GM18520 (cell line): ENCODE results near the gene JMJD6.
"Not testable (repeated sequence)": the region's sequence is repeated elsewhere in the genome, so short reads cannot be mapped to it uniquely, and the experiment has no call there.

Experiments
- ATAC-seq: cut with Tn5 transposase; IDR thresholded peaks from one replicate; pipeline ENCODE4 v1.9.1; 2021; ENCODE audit not compliant: unreplicated experiment

The JMJD6 gene

GRCh38 chr17:76700617-76701470, 25.6 kb downstream of the JMJD6 start:
- no peak for ATAC-seq

- no peak for ATAC-seq
These were observed 26.2 kb downstream of the JMJD6 start for GRCh38 chr17:76700270-76700616.

GRCh38 chr17:76698466-76698977, 27.9 kb downstream of the JMJD6 start:
- not testable (repeated sequence) for ATAC-seq

GRCh38 chr17:76697702-76698465, 28.5 kb downstream of the JMJD6 start:
- ATAC-seq: no peak

GRCh38 chr17:76696763-76697701, 29.4 kb downstream of the JMJD6 start:
- ATAC-seq: no peak

GRCh38 chr17:76695059-76695831, 31.2 kb downstream of the JMJD6 start:
- ATAC-seq: no peak

- no peak for ATAC-seq
These were observed 34.8 kb downstream of the JMJD6 start for GRCh38 chr17:76691379-76692191.

GRCh38 chr17:76690596-76691280, 35.7 kb downstream of the JMJD6 start:
- ATAC-seq: no peak

- no peak for ATAC-seq
These were observed 36.5 kb downstream of the JMJD6 start for GRCh38 chr17:76689859-76690258.

- ATAC-seq: no peak
These were observed 38.2 kb downstream of the JMJD6 start for GRCh38 chr17:76688165-76688622.

GRCh38 chr17:76687298-76688164, 38.9 kb downstream of the JMJD6 start:
- ATAC-seq: no peak

- ATAC-seq: no peak
These were observed 39.7 kb downstream of the JMJD6 start for GRCh38 chr17:76686538-76687297.

GRCh38 chr17:76685846-76686245, 40.6 kb downstream of the JMJD6 start:
- ATAC-seq: no peak

- no peak for ATAC-seq
These were observed 41.0 kb downstream of the JMJD6 start for GRCh38 chr17:76685366-76685765.

GRCh38 chr17:76684756-76685155, 41.6 kb downstream of the JMJD6 start:
- no peak for ATAC-seq

- ATAC-seq: no peak
These were observed 42.3 kb downstream of the JMJD6 start for GRCh38 chr17:76683921-76684745.
